ENCODE data around the gene LZTR1. TPM values are rescaled to one million over a fixed set of nuclear protein-coding genes. Genes with fewer than 3 reads are reported as not detected.

The LZTR1 gene
- polyA plus RNA-seq, 1 of the 3 experiments (the other 2 are of a cell fraction) = 37.7 TPM

DNA sequence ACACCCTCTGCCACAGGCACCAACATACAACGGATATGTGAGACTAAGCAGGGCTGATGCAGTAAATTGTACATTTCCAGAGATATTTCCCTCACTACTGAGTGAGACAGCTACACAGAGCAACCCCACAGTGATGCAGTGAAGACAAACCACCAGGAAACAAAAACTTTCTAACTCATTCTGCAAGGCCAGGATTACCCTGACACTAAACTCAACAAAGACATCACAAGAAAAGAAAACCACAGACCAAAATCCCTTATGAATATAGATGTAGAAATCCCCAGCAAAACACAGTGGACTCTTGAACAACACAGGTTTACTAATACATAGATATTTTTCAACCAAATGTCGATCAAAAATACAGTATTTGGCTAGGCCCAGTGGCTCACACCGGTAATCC is 51.8 kb downstream of the LZTR1 start (continued):
- TF ChIP-seq PBX3 (IDR thresholded peaks at IDR 0.05) = no peak
- TF ChIP-seq MXI1 (IDR thresholded peaks at IDR 0.05; ENCODE audit: low read depth, low read length) = no peak
- TF ChIP-seq GABPA (IDR thresholded peaks at IDR 0.05; ENCODE audit: low read depth) = no peak
- TF ChIP-seq RAD21 (IDR thresholded peaks at IDR 0.05; ENCODE audit: low read length) = no peak
- no peak for TF ChIP-seq RFX5 (IDR thresholded peaks at IDR 0.05; ENCODE audit: low read length)
- TF ChIP-seq FOXM1 (IDR thresholded peaks at IDR 0.05; ENCODE audit: low read depth) = no peak
- no peak for TF ChIP-seq REST (IDR thresholded peaks at IDR 0.05; ENCODE audit: low read depth, low read length)

- CTCF ChIA-PET = no interaction called here
- H3K4me1 ChIP-seq (ENCODE audit: control insufficient read depth in 1 of 2, insufficient read depth in 2 of 2, low read depth in 1 of 2, low read length in 1 of 2) = peaks cover 3 to 8% of the 10 kb centered on the region in 2 experiments; a peak in 2 of 4 replicates
- no peak overlapping the region for H2AFZ ChIP-seq (ENCODE audit: low read depth)
- POLR2A ChIA-PET = no interaction called here
- no peaks in the 10 kb centered on the region for H3K9me3 ChIP-seq
- no peak overlapping the region for H3K27ac ChIP-seq (ENCODE audit: low read depth in 2 of 2, low read length in 1 of 2)
- H3K9ac ChIP-seq = no peak overlapping the region
- H3K4me2 ChIP-seq = no peak overlapping the region
- H3F3A ChIP-seq (replicated peaks; ENCODE audit: insufficient read depth) = peaks cover 11% of the 10 kb centered on the region
- H3K79me2 ChIP-seq (ENCODE audit: insufficient read depth) = no peaks in the 10 kb centered on the region
- no peaks in the 10 kb centered on the region for H4K20me1 ChIP-seq (ENCODE audit: insufficient read depth)
- no peak for TF ChIP-seq FOXM1 (IDR thresholded peaks at IDR 0.05; ENCODE audit: low read depth)
- TF ChIP-seq, protein P1, sequence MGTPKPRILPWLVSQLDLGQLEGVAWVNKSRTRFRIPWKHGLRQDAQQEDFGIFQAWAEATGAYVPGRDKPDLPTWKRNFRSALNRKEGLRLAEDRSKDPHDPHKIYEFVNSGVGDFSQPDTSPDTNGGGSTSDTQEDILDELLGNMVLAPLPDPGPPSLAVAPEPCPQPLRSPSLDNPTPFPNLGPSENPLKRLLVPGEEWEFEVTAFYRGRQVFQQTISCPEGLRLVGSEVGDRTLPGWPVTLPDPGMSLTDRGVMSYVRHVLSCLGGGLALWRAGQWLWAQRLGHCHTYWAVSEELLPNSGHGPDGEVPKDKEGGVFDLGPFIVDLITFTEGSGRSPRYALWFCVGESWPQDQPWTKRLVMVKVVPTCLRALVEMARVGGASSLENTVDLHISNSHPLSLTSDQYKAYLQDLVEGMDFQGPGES (IDR thresholded peaks at IDR 0.05; ENCODE audit: low read depth, low read length) = no peak
- no peak for TF ChIP-seq GABPA (IDR thresholded peaks at IDR 0.05; ENCODE audit: low read depth)
- TF ChIP-seq FOXJ3 (CRISPR knock-in tag; IDR thresholded peaks at IDR 0.05) = no peak
- TF ChIP-seq NFIC (IDR thresholded peaks at IDR 0.05; ENCODE audit: borderline replicate concordance) = no peak
- TF ChIP-seq POLR2AphosphoS5 (IDR thresholded peaks at IDR 0.05; ENCODE audit: low read depth, low read length) = no peak
- TF ChIP-seq FOSL2 (IDR thresholded peaks at IDR 0.05; ENCODE audit: borderline replicate concordance, low read depth) = no peak
- no peak for TF ChIP-seq USF2 (IDR thresholded peaks at IDR 0.05; ENCODE audit: borderline replicate concordance, low read depth, low read length)
- no peak for TF ChIP-seq MEF2A (IDR thresholded peaks at IDR 0.05; ENCODE audit: borderline replicate concordance, low read depth)
- H3K4me3 ChIP-seq (ENCODE audit: low read depth in 2 of 2, low read length in 1 of 2) = no peak overlapping the region
- no peaks in the 10 kb centered on the region for H3K27me3 ChIP-seq (ENCODE audit: insufficient read depth)
- H3K36me3 ChIP-seq (replicated peaks in 1 of 2; ENCODE audit: control insufficient read depth in 1 of 2, insufficient read depth in 2 of 2, low read length in 1 of 2) = no peaks in the 10 kb centered on the region
- DNase-seq = no peak
- no peaks in the 10 kb centered on the region for H3K9me2 ChIP-seq
- 90% methylated on average over 3 of the region's 3 CpGs for WGBS (ENCODE audit: low lambda C conversion rate)
These were observed 52.9 kb downstream of the LZTR1 start for GRCh38 chr22:21034989-21035388.

Data from SK-N-SH (cell line).